Measurements from ENCODE around the gene PLXNA2.

GRCh38 chr1:208154679-208155642 is 89.2 kb downstream of the PLXNA2 start:
- TF ChIP-seq RAD21 (IDR thresholded peaks at IDR 0.05; ENCODE audit: low read length) (no peak), CTCF (conservative IDR thresholded peaks at IDR 0.05; ENCODE audit: low read depth, low read length) (no peak), POLR2A (IDR thresholded peaks at IDR 0.05; ENCODE audit: low read depth, low read length) (no peak), CHD1 (IDR thresholded peaks at IDR 0.05; ENCODE audit: low read depth, low read length) (no peak), CEBPB (IDR thresholded peaks at IDR 0.05; ENCODE audit: low read depth, low read length) (no peak), ELK1 (IDR thresholded peaks at IDR 0.05; ENCODE audit: borderline replicate concordance, low read depth, low read length) (no peak), NFE2L2 (IDR thresholded peaks at IDR 0.05; ENCODE audit: low read depth, low read length) (no peak), RCOR1 (IDR thresholded peaks at IDR 0.05; ENCODE audit: insufficient replicate concordance, low read length) (no peak), RFX5 (IDR thresholded peaks at IDR 0.05; ENCODE audit: low read depth, low read length) (no peak)
